Ascending aorta (tissue), 2 donors: ENCODE measurements around the gene LANCL2. TPM values are rescaled to one million over a fixed set of nuclear protein-coding genes. Genes with fewer than 3 reads are reported as not detected.

Source experiments
- DNase-seq, 2 donors: peaks; one replicate each; pipeline ENCODE4 v3.0.0-alpha.2; 2019; ENCODE audit warnings: low spot score in 2 of 2
- H3K27ac ChIP-seq, 2 donors: fragments of 200-600 bp; sonication (generic); one replicate each; pipeline ENCODE4 v1.5.1; 2016 to 2017; ENCODE audit warnings: mild to moderate bottlenecking in 1 of 2
- H3K27me3 ChIP-seq: fragments of 200-600 bp; sonication (generic); one replicate; pipeline ENCODE4 v1.5.1; 2017
- H3K36me3 ChIP-seq, 2 donors: fragments of 200-600 bp; sonication (generic); one replicate each; pipeline ENCODE4 v1.5.1; 2016
- H3K4me1 ChIP-seq, 2 donors: fragments of 200-600 bp; sonication (generic); one replicate each; pipeline ENCODE4 v1.5.1; 2016 to 2017; ENCODE audit warnings: mild to moderate bottlenecking in 1 of 2
- H3K4me3 ChIP-seq, 2 donors: fragments of 200-600 bp; sonication (generic); one replicate each; pipeline ENCODE4 v1.5.1; 2016 to 2017; ENCODE audit warnings: mild to moderate bottlenecking in 1 of 2
- H3K9me3 ChIP-seq, 2 donors: fragments of 200-600 bp; sonication (generic); one replicate each; pipeline ENCODE4 v1.5.1; 2016
- intact Hi-C: fragments of 100-400 bp; cut with DNase I; formaldehyde crosslinking; loops from one replicate; pipeline ENCODE4 v1.15.1; 2023
- total RNA-seq: library from RNA; depleted of rRNA; stranded (reverse); fragments of >200 nt; gene quantifications from one replicate; pipeline ENCODE4 v1.1.0, GENCODE V29; 2016
- TF ChIP-seq, protein P1 (sequence below), 3 experiments: fragments of 200-600 bp in 2 of 3; fragments of 450-650 bp in 1 of 3; sonication (generic) in 2 of 3; IDR thresholded peaks; one replicate each; pipeline ENCODE4 v1.5.1; 2016 to 2019; ENCODE audit warnings: antibody characterized with exemption in 3 of 3, mild to moderate bottlenecking in 1 of 3, moderate library complexity in 1 of 3

LANCL2 gene, protein sequence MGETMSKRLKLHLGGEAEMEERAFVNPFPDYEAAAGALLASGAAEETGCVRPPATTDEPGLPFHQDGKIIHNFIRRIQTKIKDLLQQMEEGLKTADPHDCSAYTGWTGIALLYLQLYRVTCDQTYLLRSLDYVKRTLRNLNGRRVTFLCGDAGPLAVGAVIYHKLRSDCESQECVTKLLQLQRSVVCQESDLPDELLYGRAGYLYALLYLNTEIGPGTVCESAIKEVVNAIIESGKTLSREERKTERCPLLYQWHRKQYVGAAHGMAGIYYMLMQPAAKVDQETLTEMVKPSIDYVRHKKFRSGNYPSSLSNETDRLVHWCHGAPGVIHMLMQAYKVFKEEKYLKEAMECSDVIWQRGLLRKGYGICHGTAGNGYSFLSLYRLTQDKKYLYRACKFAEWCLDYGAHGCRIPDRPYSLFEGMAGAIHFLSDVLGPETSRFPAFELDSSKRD
- 12.9 TPM for total RNA-seq

DNA sequence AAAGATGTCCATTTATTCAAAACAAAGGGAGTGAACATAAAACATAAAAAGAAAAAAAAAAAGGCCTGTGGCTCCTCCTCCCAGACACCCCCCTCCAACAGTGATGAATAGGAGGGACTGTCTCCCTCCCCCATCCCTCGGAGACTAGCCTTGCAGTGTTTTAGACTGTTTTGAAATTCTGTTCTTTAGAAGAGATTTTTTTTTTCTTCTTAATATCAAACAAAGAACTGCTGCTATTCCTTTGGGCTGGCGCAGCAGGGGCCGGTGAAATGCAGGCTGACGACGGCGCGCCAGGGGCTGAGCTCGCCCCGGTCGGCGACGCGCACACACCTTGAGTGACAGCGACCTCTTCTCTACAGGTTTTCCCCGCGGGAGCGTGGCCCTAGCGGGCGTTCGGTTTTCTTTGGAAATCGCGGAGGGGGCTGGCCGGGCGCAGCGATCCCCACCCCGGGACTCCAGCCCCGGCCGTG lies at the start of gene LANCL2:
TSS of gene LANCL2 (plus strand) at position 133 of the 470 bp plus-strand sequence. CDS start 689 bp downstream, outside the sequence.
- no peaks in the 10 kb centered on the region for H3K36me3 ChIP-seq
- peak within 1 kb of the TSS; percentile 64 to 100 for H3K4me3 ChIP-seq
- H3K4me1 ChIP-seq, result peaks cover 5 to 10% of the 10 kb centered on the region in 2 donors
- TF ChIP-seq, protein P1, sequence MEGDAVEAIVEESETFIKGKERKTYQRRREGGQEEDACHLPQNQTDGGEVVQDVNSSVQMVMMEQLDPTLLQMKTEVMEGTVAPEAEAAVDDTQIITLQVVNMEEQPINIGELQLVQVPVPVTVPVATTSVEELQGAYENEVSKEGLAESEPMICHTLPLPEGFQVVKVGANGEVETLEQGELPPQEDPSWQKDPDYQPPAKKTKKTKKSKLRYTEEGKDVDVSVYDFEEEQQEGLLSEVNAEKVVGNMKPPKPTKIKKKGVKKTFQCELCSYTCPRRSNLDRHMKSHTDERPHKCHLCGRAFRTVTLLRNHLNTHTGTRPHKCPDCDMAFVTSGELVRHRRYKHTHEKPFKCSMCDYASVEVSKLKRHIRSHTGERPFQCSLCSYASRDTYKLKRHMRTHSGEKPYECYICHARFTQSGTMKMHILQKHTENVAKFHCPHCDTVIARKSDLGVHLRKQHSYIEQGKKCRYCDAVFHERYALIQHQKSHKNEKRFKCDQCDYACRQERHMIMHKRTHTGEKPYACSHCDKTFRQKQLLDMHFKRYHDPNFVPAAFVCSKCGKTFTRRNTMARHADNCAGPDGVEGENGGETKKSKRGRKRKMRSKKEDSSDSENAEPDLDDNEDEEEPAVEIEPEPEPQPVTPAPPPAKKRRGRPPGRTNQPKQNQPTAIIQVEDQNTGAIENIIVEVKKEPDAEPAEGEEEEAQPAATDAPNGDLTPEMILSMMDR (IDR thresholded peaks at IDR 0.05), result no peak
- no peak for DNase-seq
- H3K9me3 ChIP-seq, result no peaks in the 10 kb centered on the region
- H3K27me3 ChIP-seq, result no peaks in the 10 kb centered on the region
- H3K27ac ChIP-seq, result peak within 1 kb of the TSS; percentile 98 to 99
- intact Hi-C loops, result loop anchor here (1.0 to 10.0 kb wide), 7 partner anchors 207 to 820 kb away; partner anchors contain the start of genes CCT6A, PSPH, VOPP1 and ZNF713

DNA sequence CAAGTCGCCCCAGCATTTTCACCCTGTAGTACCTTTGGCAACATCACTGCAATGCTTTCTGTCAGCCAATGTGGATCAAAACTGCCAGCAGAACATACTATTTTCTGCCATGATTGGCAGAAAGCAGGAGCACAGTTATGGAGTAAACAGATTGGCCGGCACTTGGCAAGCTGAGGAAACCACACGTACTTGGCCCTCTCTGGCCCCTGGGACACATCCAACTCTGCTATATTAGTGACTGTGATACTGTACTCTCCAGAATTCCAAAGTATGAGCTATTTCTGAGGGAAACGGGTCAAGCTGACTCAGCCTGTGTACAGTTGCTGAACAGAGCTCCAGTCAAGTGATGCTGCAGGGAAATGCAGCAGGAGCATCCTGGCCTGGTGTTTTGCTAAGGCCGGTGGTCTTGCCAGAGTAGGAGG lies 39.8 kb upstream of the LANCL2 start:
- Histone ChIP-seq H3K4me3 (no peak overlapping the region), H3K27me3 (no peaks in the 10 kb centered on the region), H3K27ac (no peak overlapping the region), H3K36me3 (no peaks in the 10 kb centered on the region), H3K4me1 (no peaks in the 10 kb centered on the region), H3K9me3 (no peaks in the 10 kb centered on the region)
- intact Hi-C loops, result no loop called here
- DNase-seq, result no peak
- TF ChIP-seq, protein P1 (IDR thresholded peaks at IDR 0.05), result no peak

DNA sequence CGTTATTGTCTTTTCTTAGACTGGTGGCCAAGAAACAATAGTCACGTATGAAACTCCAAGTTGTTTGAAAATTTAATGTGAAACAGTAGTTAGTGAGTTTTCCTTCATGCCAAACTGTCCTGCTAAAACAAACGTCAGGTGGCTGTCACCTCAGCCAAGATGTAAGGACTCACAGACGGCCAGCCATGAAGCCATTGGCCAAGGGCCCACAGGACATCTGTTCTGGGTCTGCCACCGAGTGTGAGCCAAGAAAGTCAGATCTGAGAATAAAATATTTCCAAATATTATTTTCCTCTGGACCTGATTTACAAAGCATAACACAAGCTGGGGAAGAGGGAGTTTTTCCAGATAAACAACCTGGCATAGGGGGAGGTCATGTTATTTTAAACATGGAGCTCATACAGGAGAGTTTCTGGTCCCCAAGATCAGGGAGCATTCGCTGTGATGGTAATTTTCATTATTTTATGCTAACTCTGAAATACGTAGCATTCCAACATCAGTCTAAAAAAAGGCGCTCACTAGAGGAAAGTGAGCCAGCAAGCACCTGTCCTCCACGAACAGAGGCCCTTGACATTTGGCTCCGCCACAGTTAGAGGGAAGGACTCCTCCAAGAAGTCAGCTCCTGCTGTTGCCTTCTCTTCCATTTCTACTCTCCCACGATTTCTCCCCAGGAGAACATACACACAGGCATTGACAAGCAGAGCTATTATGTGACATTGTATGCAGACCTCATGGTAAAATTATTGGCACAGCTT lies 38.9 kb upstream of the LANCL2 start:
- DNase-seq, result no peak
- Histone ChIP-seq H3K9me3 (no peaks in the 10 kb centered on the region), H3K4me3 (no peak overlapping the region), H3K4me1 (no peaks in the 10 kb centered on the region), H3K27ac (no peak overlapping the region), H3K27me3 (no peaks in the 10 kb centered on the region), H3K36me3 (no peaks in the 10 kb centered on the region)
- intact Hi-C loops, result no loop called here
- TF ChIP-seq, protein P1 (IDR thresholded peaks at IDR 0.05), result no peak

DNA sequence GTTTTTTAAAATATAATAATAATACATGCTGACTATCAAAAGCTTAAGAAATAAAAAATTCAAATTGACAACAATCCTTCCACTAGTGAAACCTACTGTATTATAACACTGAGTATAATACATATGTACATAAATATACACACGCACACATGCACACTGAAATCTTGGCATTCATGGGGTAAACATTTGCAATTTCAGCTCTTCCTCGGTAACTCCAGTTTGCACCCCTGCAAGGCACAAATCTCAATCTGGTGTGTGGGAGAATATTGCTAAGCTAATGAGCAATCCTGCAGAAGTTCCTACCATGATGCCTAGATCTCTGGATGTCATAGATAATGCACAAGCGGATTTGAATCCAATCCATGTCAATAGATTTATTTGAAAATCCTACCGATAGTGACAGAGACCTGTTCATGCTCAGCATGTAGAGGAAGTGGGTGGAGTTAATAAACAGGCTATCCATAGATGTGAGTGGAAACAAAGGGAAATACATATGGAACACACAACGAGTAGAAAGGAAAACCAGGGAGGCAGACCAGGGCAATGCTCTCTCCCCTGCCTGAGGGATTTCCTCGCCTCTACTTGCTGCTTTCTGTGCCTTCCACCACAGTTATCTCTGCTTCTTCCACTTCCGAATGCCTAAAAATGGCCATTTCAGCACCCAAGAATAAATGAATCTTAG lies 38.1 kb upstream of the LANCL2 start:
- Histone ChIP-seq H3K27ac (no peak overlapping the region), H3K9me3 (no peaks in the 10 kb centered on the region), H3K36me3 (no peaks in the 10 kb centered on the region), H3K27me3 (no peaks in the 10 kb centered on the region), H3K4me3 (no peak overlapping the region), H3K4me1 (no peaks in the 10 kb centered on the region)
- TF ChIP-seq, protein P1 (IDR thresholded peaks at IDR 0.05), result no peak
- intact Hi-C loops, result no loop called here
- no peak for DNase-seq

DNA sequence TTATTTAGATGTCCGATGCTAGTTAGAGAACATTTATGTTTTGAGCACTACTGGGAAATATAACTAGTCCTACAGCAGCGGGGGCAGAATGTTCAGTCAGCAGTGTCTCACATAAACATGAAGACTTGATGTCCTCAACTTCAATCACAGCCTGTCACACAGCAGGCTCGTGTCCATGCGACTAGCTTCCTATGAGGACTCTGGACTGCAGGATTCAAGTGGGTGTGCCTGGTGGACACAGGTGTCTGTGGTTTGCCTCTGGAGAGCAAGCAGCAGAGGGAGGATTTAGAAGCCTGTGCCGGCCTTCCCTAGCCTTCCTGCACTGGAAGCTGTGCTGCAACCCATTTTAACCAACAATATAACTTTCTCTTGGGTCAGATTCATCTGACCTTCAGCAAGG lies 30.0 kb upstream of the LANCL2 start:
- H3K27me3 ChIP-seq, result no peaks in the 10 kb centered on the region
- intact Hi-C loops, result no loop called here
- H3K4me1 ChIP-seq, result no peaks in the 10 kb centered on the region
- TF ChIP-seq, protein P1 (IDR thresholded peaks at IDR 0.05), result no peak
- DNase-seq, result no peak
- no peak overlapping the region for H3K4me3 ChIP-seq
- H3K9me3 ChIP-seq, result no peaks in the 10 kb centered on the region
- no peak overlapping the region for H3K27ac ChIP-seq
- no peaks in the 10 kb centered on the region for H3K36me3 ChIP-seq
